Transverse colon (tissue), 4 donors: Measurements from ENCODE around the gene SERPINH1. TPM values are rescaled to one million over a fixed set of nuclear protein-coding genes. Genes with fewer than 3 reads are reported as not detected.

Experiments used
- DNase-seq: peaks from one replicate; pipeline ENCODE4 v3.0.0-alpha.2; 2019
- H3K27ac ChIP-seq, 4 donors: fragments of 200-600 bp; sonication (generic); 2 replicates each; pipeline ENCODE4 v1.5.1; 2016 to 2018; ENCODE audit warnings: inconsistent platforms in 4 of 4
- H3K27me3 ChIP-seq: fragments of 200-600 bp; sonication (generic); 2 replicates; pipeline ENCODE4 v1.5.1; 2017; ENCODE audit warnings: inconsistent platforms
- H3K36me3 ChIP-seq, 4 donors: fragments of 200-600 bp; sonication (generic); 2 replicates each; pipeline ENCODE4 v1.5.1; 2017 to 2019; ENCODE audit warnings: inconsistent platforms in 4 of 4
- H3K4me1 ChIP-seq, 4 donors: fragments of 200-600 bp; sonication (generic); 2 replicates each; pipeline ENCODE4 v1.5.1; 2017 to 2020; ENCODE audit warnings: inconsistent platforms in 4 of 4
- H3K4me3 ChIP-seq, 4 donors: fragments of 200-600 bp; sonication (generic); 1 replicate in 1 of 4; 2 replicates in 3 of 4; pipeline versions ENCODE4 v1.5.1 to v1.6.1; 2017 to 2019; ENCODE audit warnings: inconsistent platforms in 4 of 4
- H3K9me3 ChIP-seq, 2 donors: fragments of 200-600 bp; sonication (generic); 2 replicates each; pipeline ENCODE4 v1.5.1; 2017 to 2019; ENCODE audit warnings: inconsistent platforms in 2 of 2
- CTCF ChIP-seq, 5 experiments: fragments of 200-600 bp in 3 of 5; fragments of 450-650 bp in 2 of 5; sonication (generic) in 3 of 5; IDR thresholded peaks; 1 replicate in 2 of 5; 2 replicates in 3 of 5; pipeline ENCODE4 v1.5.1; 2016 to 2017; ENCODE audit warnings: antibody characterized with exemption in 5 of 5, inconsistent platforms in 3 of 5, mild to moderate bottlenecking in 2 of 5, moderate library complexity in 1 of 5
- EP300 ChIP-seq: sonication (generic); formaldehyde crosslinking; IDR thresholded peaks from one replicate; pipeline ENCODE4 v1.6.1; 2017; ENCODE audit warnings: antibody characterized with exemption, low read depth
- POLR2A ChIP-seq: fragments of 450-650 bp; IDR thresholded peaks from one replicate; pipeline ENCODE4 v1.6.1; 2016; ENCODE audit warnings: antibody characterized with exemption, mild to moderate bottlenecking, moderate library complexity
- POLR2AphosphoS5 ChIP-seq, 3 donors: sonication (generic); formaldehyde crosslinking; IDR thresholded peaks; one replicate each; pipeline ENCODE4 v1.6.1; 2016; ENCODE audit warnings: antibody characterized with exemption in 3 of 3
- WGBS, 2 donors: methylation state at CpG; one replicate each; pipeline ENCODE4 v1.1.5; 2018; ENCODE audit warnings: low coverage in 1 of 2; 5-methylcytosine and 5-hydroxymethylcytosine counted together
- in situ Hi-C, 4 donors: fragments of 200-750 bp; cut with MboI; loops; one replicate each; pipeline versions ENCODE4 v1.15.0 to v1.15.1; 2017; ENCODE audit warnings: low sequenced_read_pairs in 3 of 4, low pct_ligation_motif_present in 1 of 4, low pct_unique_long_range_greater_than_20kb in 1 of 4
- intact Hi-C: fragments of 100-400 bp; cut with DNase I; formaldehyde crosslinking; loops from one replicate; pipeline ENCODE4 v1.15.1; 2023; ENCODE audit warnings: low total_unique reads
- total RNA-seq, 4 donors: library from RNA; depleted of rRNA; stranded (reverse); fragments of >200 nt; gene quantifications; one replicate each; pipeline ENCODE4 v1.1.0, GENCODE V29; 2016

SERPINH1 gene
- total RNA-seq, 4 donors from 2014 or later: 34.8 to 169 (median 76.0) TPM

- H3K4me3 ChIP-seq: no peak overlapping the region
- no peaks in the 10 kb centered on the region for H3K36me3 ChIP-seq
- H3K27me3 ChIP-seq: no peaks in the 10 kb centered on the region
- no peaks in the 10 kb centered on the region for H3K9me3 ChIP-seq
- 66 to 82% methylated on average over 2 to 17 of the region's 17 CpGs for WGBS, 2 donors
- in situ Hi-C loops: no loop called here
- peak overlapping the region; percentile 96 to 99 (median 98) for H3K27ac ChIP-seq
- intact Hi-C loops: no loop called here
- TF ChIP-seq POLR2AphosphoS5 (IDR thresholded peaks at IDR 0.05): peak in 2 of 3 donors; percentile 32 to 33
- TF ChIP-seq EP300: no peak
- no peak for TF ChIP-seq CTCF (IDR thresholded peaks at IDR 0.05)
- TF ChIP-seq POLR2A: no peak
- H3K4me1 ChIP-seq: peaks cover 33 to 63% (median 50%) of the 10 kb centered on the region in 4 donors
- peak; percentile 41 for DNase-seq
These were observed 4.2 kb upstream of the SERPINH1 start for GRCh38 chr11:75557666-75558494.

GRCh38 chr11:75558939-75559843, 2.9 kb upstream of the SERPINH1 start:
- Histone ChIP-seq H3K27ac (peak overlapping the region; percentile 96 to 99 (median 98)), H3K4me3 (no peak overlapping the region), H3K27me3 (no peaks in the 10 kb centered on the region), H3K36me3 (no peaks in the 10 kb centered on the region), H3K9me3 (no peaks in the 10 kb centered on the region), H3K4me1 (peaks cover 39 to 68% (median 56%) of the 10 kb centered on the region in 4 donors)
- WGBS, 2 donors: 17 to 31% methylated on average over 1 to 8 of the region's 8 CpGs
- in situ Hi-C loops: no loop called here
- no peak for TF ChIP-seq POLR2A
- TF ChIP-seq CTCF (IDR thresholded peaks at IDR 0.05): no peak
- no peak for TF ChIP-seq EP300
- TF ChIP-seq POLR2AphosphoS5 (IDR thresholded peaks at IDR 0.05): peak in 1 of 3 donors; percentile 21
- DNase-seq: no peak
- intact Hi-C loops: no loop called here

DNA sequence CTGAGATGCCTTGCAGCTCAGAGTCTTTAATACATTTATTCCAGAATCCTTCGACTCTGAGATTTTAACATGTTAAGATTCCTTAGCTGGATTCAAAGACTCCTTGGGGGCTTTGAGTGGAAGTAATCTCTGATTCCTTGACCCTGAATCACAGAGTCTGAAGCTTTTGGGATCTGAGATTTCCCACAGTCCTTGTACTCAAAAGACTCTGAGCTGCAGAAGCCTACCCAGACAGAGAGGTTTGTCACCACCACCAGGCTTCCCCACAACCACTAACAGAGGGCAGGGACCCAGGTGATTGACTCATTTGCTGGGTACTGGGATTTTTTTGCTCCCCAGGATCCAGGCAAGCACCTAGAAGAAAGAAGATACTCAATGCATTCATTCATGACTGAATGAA, 1.4 kb upstream of the SERPINH1 start:
- in situ Hi-C loops (no loop called here), intact Hi-C loops (loop anchor here (5.0 kb wide), 1 partner anchor 257 kb away; the partner anchor contains the start of gene UVRAG)
- peak overlapping the region; percentile 96 to 99 (median 98) for H3K27ac ChIP-seq
- H3K4me1 ChIP-seq: peaks cover 51 to 79% (median 60%) of the 10 kb centered on the region in 4 donors
- TF ChIP-seq POLR2A (no peak), POLR2AphosphoS5 (IDR thresholded peaks at IDR 0.05) (no peak), CTCF (IDR thresholded peaks at IDR 0.05) (no peak), EP300 (no peak)
- DNase-seq: no peak
- H3K36me3 ChIP-seq: no peaks in the 10 kb centered on the region
- no peaks in the 10 kb centered on the region for H3K9me3 ChIP-seq
- 67% methylated on average over 1 of the region's 1 CpG; no CpG with 5 or more reads in 1 of the 2 donors for WGBS, 2 donors
- H3K4me3 ChIP-seq: no peak overlapping the region
- H3K27me3 ChIP-seq: no peaks in the 10 kb centered on the region
